Regular cardiac myocyte (primary cell): Measurements from ENCODE around the gene CLDN11. TPM values are rescaled to one million over a fixed set of nuclear protein-coding genes. Genes with fewer than 3 reads are reported as not detected.

ENCODE experiments used
- total RNA-seq: library from RNA; depleted of rRNA; stranded (reverse); fragments of >200 nt; gene quantifications from 2 replicates; pipeline ENCODE4 v1.2.3, GENCODE V29; 2014

CLDN11 gene
- 225 and 382 TPM in 2 replicates for total RNA-seq

DNA sequence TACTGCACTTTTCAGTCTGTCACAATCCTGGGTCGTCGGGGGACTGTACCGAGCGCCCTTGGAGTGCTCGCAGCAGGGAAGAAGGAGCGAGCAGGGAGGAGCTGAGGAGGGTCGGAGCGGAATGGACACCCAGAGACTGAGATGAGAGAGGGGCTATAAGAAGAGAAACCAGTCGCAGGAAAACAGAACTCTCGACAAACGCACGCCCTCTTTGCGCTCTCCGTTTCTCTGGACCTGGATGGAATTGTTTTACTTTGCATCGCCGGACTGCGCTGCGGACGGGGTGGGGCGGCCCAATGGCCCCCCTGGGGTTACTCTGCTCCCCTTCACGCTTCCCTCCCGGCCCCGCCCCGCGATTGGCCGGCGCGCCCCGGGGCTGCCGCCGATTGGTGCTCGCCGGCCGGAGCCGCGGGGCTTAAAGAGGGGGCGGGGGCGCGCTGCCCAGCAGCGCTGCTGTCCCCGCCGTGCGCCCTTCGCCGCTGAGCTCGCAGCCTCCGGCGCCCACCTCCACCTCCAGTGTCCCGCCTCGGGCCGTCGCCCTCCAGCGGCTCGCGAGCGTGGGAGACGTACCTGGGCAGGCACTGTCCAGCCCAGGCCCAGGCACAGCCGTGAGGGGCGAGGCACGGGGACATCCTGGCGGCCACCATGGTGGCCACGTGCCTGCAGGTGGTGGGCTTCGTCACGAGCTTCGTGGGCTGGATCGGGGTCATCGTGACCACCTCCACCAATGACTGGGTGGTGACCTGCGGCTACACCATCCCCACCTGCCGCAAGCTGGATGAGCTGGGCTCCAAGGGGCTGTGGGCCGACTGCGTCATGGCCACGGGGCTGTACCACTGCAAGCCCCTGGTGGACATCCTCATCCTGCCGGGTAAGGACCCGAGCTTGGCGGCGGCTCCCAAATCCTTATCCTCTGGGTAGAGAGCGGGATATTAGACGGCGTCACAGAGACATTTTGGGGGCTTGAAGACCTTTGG lies at the start of gene CLDN11:
Gene CLDN11, plus strand, starts transcription at position 447 of the 977 bp plus-strand sequence. Its CDS starts 199 bp downstream, at position 646.

Other genes with a start within 250 kb of the CLDN11 start
- 14.2 and 25.4 TPM in 2 replicates for gene PHC3, start 237.1 kb upstream of the CLDN11 start, total RNA-seq
- gene PRKCI, start 196.4 kb upstream of the CLDN11 start, total RNA-seq: 50.4 and 84.6 TPM in 2 replicates
- gene SKIL, start 61.2 kb upstream of the CLDN11 start, total RNA-seq: 76.5 and 84.8 TPM in 2 replicates
- 1.2 and 10.7 TPM in 2 replicates for gene SLC7A14, start 167.2 kb downstream of the CLDN11 start, total RNA-seq